ENCODE results near the gene ADRA2A.

GRCh38 chr10:111117528-111118277 is 40.9 kb downstream of the ADRA2A start:
- TF ChIP-seq, protein P1, sequence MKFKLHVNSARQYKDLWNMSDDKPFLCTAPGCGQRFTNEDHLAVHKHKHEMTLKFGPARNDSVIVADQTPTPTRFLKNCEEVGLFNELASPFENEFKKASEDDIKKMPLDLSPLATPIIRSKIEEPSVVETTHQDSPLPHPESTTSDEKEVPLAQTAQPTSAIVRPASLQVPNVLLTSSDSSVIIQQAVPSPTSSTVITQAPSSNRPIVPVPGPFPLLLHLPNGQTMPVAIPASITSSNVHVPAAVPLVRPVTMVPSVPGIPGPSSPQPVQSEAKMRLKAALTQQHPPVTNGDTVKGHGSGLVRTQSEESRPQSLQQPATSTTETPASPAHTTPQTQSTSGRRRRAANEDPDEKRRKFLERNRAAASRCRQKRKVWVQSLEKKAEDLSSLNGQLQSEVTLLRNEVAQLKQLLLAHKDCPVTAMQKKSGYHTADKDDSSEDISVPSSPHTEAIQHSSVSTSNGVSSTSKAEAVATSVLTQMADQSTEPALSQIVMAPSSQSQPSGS (IDR thresholded peaks at IDR 0.05; ENCODE audit: low read length) = no peak
- TF ChIP-seq, protein P2, sequence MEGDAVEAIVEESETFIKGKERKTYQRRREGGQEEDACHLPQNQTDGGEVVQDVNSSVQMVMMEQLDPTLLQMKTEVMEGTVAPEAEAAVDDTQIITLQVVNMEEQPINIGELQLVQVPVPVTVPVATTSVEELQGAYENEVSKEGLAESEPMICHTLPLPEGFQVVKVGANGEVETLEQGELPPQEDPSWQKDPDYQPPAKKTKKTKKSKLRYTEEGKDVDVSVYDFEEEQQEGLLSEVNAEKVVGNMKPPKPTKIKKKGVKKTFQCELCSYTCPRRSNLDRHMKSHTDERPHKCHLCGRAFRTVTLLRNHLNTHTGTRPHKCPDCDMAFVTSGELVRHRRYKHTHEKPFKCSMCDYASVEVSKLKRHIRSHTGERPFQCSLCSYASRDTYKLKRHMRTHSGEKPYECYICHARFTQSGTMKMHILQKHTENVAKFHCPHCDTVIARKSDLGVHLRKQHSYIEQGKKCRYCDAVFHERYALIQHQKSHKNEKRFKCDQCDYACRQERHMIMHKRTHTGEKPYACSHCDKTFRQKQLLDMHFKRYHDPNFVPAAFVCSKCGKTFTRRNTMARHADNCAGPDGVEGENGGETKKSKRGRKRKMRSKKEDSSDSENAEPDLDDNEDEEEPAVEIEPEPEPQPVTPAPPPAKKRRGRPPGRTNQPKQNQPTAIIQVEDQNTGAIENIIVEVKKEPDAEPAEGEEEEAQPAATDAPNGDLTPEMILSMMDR (IDR thresholded peaks at IDR 0.05 in 2 of 3, conservative IDR thresholded peaks at IDR 0.05 in 1 of 3; ENCODE audit: control insufficient read depth in 2 of 3, extremely low read depth in 1 of 3, insufficient read depth in 1 of 3, low read depth in 3 of 3, low read length in 3 of 3) = no peak
- TF ChIP-seq USF1 (IDR thresholded peaks at IDR 0.05; ENCODE audit: borderline replicate concordance, extremely low read length, insufficient read depth, low read depth, low read length) (no peak), NRF1 (conservative IDR thresholded peaks at IDR 0.05; ENCODE audit: low read depth, low read length) (no peak), MXI1 (IDR thresholded peaks at IDR 0.05; ENCODE audit: low read depth, low read length) (no peak), POLR2AphosphoS5 (IDR thresholded peaks at IDR 0.05; ENCODE audit: low read length) (no peak), KAT2A (conservative IDR thresholded peaks at IDR 0.05; ENCODE audit: control insufficient read depth, low read depth, low read length) (no peak), RFX5 (IDR thresholded peaks at IDR 0.05; ENCODE audit: low read depth, low read length) (no peak), GABPA (IDR thresholded peaks at IDR 0.05; ENCODE audit: low read depth) (no peak), EZH2 (IDR thresholded peaks at IDR 0.05; ENCODE audit: borderline replicate concordance, control insufficient read depth, low read depth, low read length) (no peak), ZNF207 (IDR thresholded peaks at IDR 0.05; ENCODE audit: borderline replicate concordance) (no peak), USF2 (IDR thresholded peaks at IDR 0.05; ENCODE audit: borderline replicate concordance, low read depth, low read length) (no peak)

Data from GM12878 (cell line).